Activated naive CD8-positive, alpha-beta T cell treated with anti-CD3 and anti-CD28 coated beads for 36 hours (primary cell): ENCODE results near the gene NAALADL1. TPM values are rescaled to one million over a fixed set of nuclear protein-coding genes. Genes with fewer than 3 reads are reported as not detected.
A peak's percentile ranks its signal among the peaks of the same experiment; 100 is the strongest.

ENCODE experiments used
- DNase-seq: peaks from one replicate; pipeline ENCODE4 v3.0.0; 2021
- H3K27ac Mint-ChIP-seq: one replicate; pipeline ENCODE4 v1.8.0; 2022; ENCODE audit warnings: mild to moderate bottlenecking, moderate library complexity, mixed read lengths
- H3K27me3 Mint-ChIP-seq: one replicate; pipeline ENCODE4 v1.8.0; 2022; ENCODE audit warnings: mild to moderate bottlenecking, mixed read lengths
- H3K36me3 Mint-ChIP-seq: one replicate; pipeline ENCODE4 v1.8.0; 2021; ENCODE audit warnings: mild to moderate bottlenecking, mixed read lengths
- H3K4me1 Mint-ChIP-seq: one replicate; pipeline ENCODE4 v1.8.0; 2021; ENCODE audit warnings: mixed read lengths
- H3K4me3 Mint-ChIP-seq: one replicate; pipeline ENCODE4 v1.8.0; 2022; ENCODE audit warnings: mild to moderate bottlenecking, moderate library complexity, mixed read lengths
- H3K9me3 Mint-ChIP-seq: one replicate; pipeline ENCODE4 v1.8.0; 2022; ENCODE audit warnings: mixed read lengths
- total RNA-seq, 2 experiments: library from RNA; stranded (reverse); gene quantifications; one replicate each; pipeline ENCODE4 v1.2.3, GENCODE V29; 2021

NAALADL1 gene
- total RNA-seq, 2 experiments from 2014 or later = 9.8 to 10.3 TPM

- H3K36me3 Mint-ChIP-seq = no peaks in the 10 kb centered on the region
- H3K27me3 Mint-ChIP-seq = peaks cover 5% of the 10 kb centered on the region
- H3K4me3 Mint-ChIP-seq = no peak overlapping the region
- no peak for DNase-seq
- no peaks in the 10 kb centered on the region for H3K4me1 Mint-ChIP-seq
- H3K27ac Mint-ChIP-seq = no peak overlapping the region
- H3K9me3 Mint-ChIP-seq = no peaks in the 10 kb centered on the region
Observed at GRCh38 chr11:65066315-65066714, 8.0 kb upstream of the NAALADL1 start.

GRCh38 chr11:65065851-65066250, 7.5 kb upstream of the NAALADL1 start:
- no peak for DNase-seq
- no peaks in the 10 kb centered on the region for H3K4me1 Mint-ChIP-seq
- H3K4me3 Mint-ChIP-seq = no peak overlapping the region
- H3K9me3 Mint-ChIP-seq = no peaks in the 10 kb centered on the region
- no peak overlapping the region for H3K27ac Mint-ChIP-seq
- peaks cover 5% of the 10 kb centered on the region for H3K27me3 Mint-ChIP-seq
- H3K36me3 Mint-ChIP-seq = no peaks in the 10 kb centered on the region

- Mint-ChIP-seq H3K27me3 (peaks cover 5% of the 10 kb centered on the region), H3K27ac (no peak overlapping the region), H3K4me1 (no peaks in the 10 kb centered on the region), H3K4me3 (no peak overlapping the region), H3K36me3 (no peaks in the 10 kb centered on the region), H3K9me3 (no peaks in the 10 kb centered on the region)
- no peak for DNase-seq
Observed at GRCh38 chr11:65064847-65065240, 6.5 kb upstream of the NAALADL1 start.

GRCh38 chr11:65063532-65063931, 5.2 kb upstream of the NAALADL1 start:
- H3K4me3 Mint-ChIP-seq = no peak overlapping the region
- H3K36me3 Mint-ChIP-seq = no peaks in the 10 kb centered on the region
- no peaks in the 10 kb centered on the region for H3K4me1 Mint-ChIP-seq
- H3K27ac Mint-ChIP-seq = no peak overlapping the region
- no peaks in the 10 kb centered on the region for H3K9me3 Mint-ChIP-seq
- peaks cover 5% of the 10 kb centered on the region for H3K27me3 Mint-ChIP-seq
- no peak for DNase-seq

- Mint-ChIP-seq H3K27me3 (peaks cover 5% of the 10 kb centered on the region), H3K36me3 (no peaks in the 10 kb centered on the region), H3K4me1 (no peaks in the 10 kb centered on the region), H3K9me3 (no peaks in the 10 kb centered on the region), H3K27ac (no peak overlapping the region), H3K4me3 (no peak overlapping the region)
- DNase-seq = no peak
Observed at GRCh38 chr11:65060913-65061408, 2.6 kb upstream of the NAALADL1 start.

- peaks cover 5% of the 10 kb centered on the region for H3K4me1 Mint-ChIP-seq
- H3K27me3 Mint-ChIP-seq = peaks cover 5% of the 10 kb centered on the region
- H3K36me3 Mint-ChIP-seq = no peaks in the 10 kb centered on the region
- DNase-seq = no peak
- H3K27ac Mint-ChIP-seq = no peak overlapping the region
- no peaks in the 10 kb centered on the region for H3K9me3 Mint-ChIP-seq
- no peak overlapping the region for H3K4me3 Mint-ChIP-seq
Observed at GRCh38 chr11:65059959-65060824, 1.8 kb upstream of the NAALADL1 start.

- H3K4me1 Mint-ChIP-seq = peaks cover 6% of the 10 kb centered on the region
- H3K27ac Mint-ChIP-seq = no peak overlapping the region
- H3K4me3 Mint-ChIP-seq = no peak overlapping the region
Observed at GRCh38 chr11:65059523-65059922, 1.2 kb upstream of the NAALADL1 start.

GRCh38 chr11:65058012-65058411, 341 bp downstream of the NAALADL1 start:
- Mint-ChIP-seq H3K27ac (no peak overlapping the region), H3K9me3 (no peaks in the 10 kb centered on the region), H3K4me3 (no peak overlapping the region), H3K36me3 (no peaks in the 10 kb centered on the region), H3K4me1 (peaks cover 15% of the 10 kb centered on the region), H3K27me3 (peaks cover 5% of the 10 kb centered on the region)
- no peak for DNase-seq

More at GRCh38 chr11:65059523-65059922, 1.2 kb upstream of the NAALADL1 start:
- H3K36me3 Mint-ChIP-seq = no peaks in the 10 kb centered on the region
- H3K27me3 Mint-ChIP-seq = peaks cover 5% of the 10 kb centered on the region
- H3K9me3 Mint-ChIP-seq = no peaks in the 10 kb centered on the region
- DNase-seq = no peak

GRCh38 chr11:65057526-65057925, 827 bp downstream of the NAALADL1 start:
- H3K36me3 Mint-ChIP-seq = no peaks in the 10 kb centered on the region
- no peaks in the 10 kb centered on the region for H3K9me3 Mint-ChIP-seq
- peaks cover 15% of the 10 kb centered on the region for H3K4me1 Mint-ChIP-seq
- peaks cover 5% of the 10 kb centered on the region for H3K27me3 Mint-ChIP-seq
- DNase-seq = no peak
- H3K27ac Mint-ChIP-seq = no peak overlapping the region
- H3K4me3 Mint-ChIP-seq = no peak overlapping the region

GRCh38 chr11:65056999-65057398, 1.4 kb downstream of the NAALADL1 start:
- no peak overlapping the region for H3K27ac Mint-ChIP-seq
- H3K4me3 Mint-ChIP-seq = no peak overlapping the region
- peaks cover 15% of the 10 kb centered on the region for H3K4me1 Mint-ChIP-seq
- no peaks in the 10 kb centered on the region for H3K9me3 Mint-ChIP-seq
- H3K27me3 Mint-ChIP-seq = no peaks in the 10 kb centered on the region
- no peaks in the 10 kb centered on the region for H3K36me3 Mint-ChIP-seq
- DNase-seq = no peak

- Mint-ChIP-seq H3K9me3 (no peaks in the 10 kb centered on the region), H3K4me1 (peaks cover 15% of the 10 kb centered on the region), H3K36me3 (no peaks in the 10 kb centered on the region), H3K4me3 (no peak overlapping the region), H3K27me3 (no peaks in the 10 kb centered on the region), H3K27ac (no peak overlapping the region)
- no peak for DNase-seq
Observed at GRCh38 chr11:65055538-65055937, 2.8 kb downstream of the NAALADL1 start.

- DNase-seq = no peak
- Mint-ChIP-seq H3K27me3 (no peaks in the 10 kb centered on the region), H3K4me3 (peak overlapping the region; percentile 42)
Observed at GRCh38 chr11:65053827-65054508, 4.4 kb downstream of the NAALADL1 start.

GRCh38 chr11:65051398-65051858, 6.9 kb downstream of the NAALADL1 start:
- H3K36me3 Mint-ChIP-seq = no peaks in the 10 kb centered on the region
- no peak overlapping the region for H3K4me3 Mint-ChIP-seq
- no peak overlapping the region for H3K27ac Mint-ChIP-seq
- peaks cover 29% of the 10 kb centered on the region for H3K4me1 Mint-ChIP-seq
- no peaks in the 10 kb centered on the region for H3K9me3 Mint-ChIP-seq
- no peak for DNase-seq
- H3K27me3 Mint-ChIP-seq = no peaks in the 10 kb centered on the region

More at GRCh38 chr11:65053827-65054508, 4.4 kb downstream of the NAALADL1 start:
- Mint-ChIP-seq H3K9me3 (no peaks in the 10 kb centered on the region), H3K4me1 (peaks cover 15% of the 10 kb centered on the region), H3K36me3 (no peaks in the 10 kb centered on the region), H3K27ac (peak overlapping the region; percentile 30)

GRCh38 chr11:65047581-65048422, 10.6 kb downstream of the NAALADL1 start:
- Mint-ChIP-seq H3K9me3 (no peaks in the 10 kb centered on the region), H3K27ac (peak overlapping the region; percentile 67), H3K27me3 (no peaks in the 10 kb centered on the region), H3K4me3 (peak overlapping the region; percentile 76), H3K4me1 (peaks cover 17% of the 10 kb centered on the region), H3K36me3 (peaks cover 5% of the 10 kb centered on the region)
- peak; percentile 32 for DNase-seq

GRCh38 chr11:65045728-65046127, 12.6 kb downstream of the NAALADL1 start:
- DNase-seq = no peak
- Mint-ChIP-seq H3K4me1 (peaks cover 25% of the 10 kb centered on the region), H3K4me3 (no peak overlapping the region), H3K27ac (no peak overlapping the region), H3K36me3 (peaks cover 11% of the 10 kb centered on the region), H3K27me3 (no peaks in the 10 kb centered on the region), H3K9me3 (no peaks in the 10 kb centered on the region)
